GM12878 (cell line): ENCODE measurements around the gene LORICRIN. TPM values are rescaled to one million over a fixed set of nuclear protein-coding genes. Genes with fewer than 3 reads are reported as not detected.

Experiments
- ASH2L ChIP-seq: fragments of 300-600, 200-600 bp; sonication (generic); IDR thresholded peaks from 2 replicates; pipeline ENCODE4 v1.6.1; 2017; ENCODE audit warnings: low read depth, mild to moderate bottlenecking, borderline replicate concordance
- ATF7 ChIP-seq: fragments of 450-650 bp; IDR thresholded peaks from 2 replicates; pipeline ENCODE4 v1.6.1; 2016; ENCODE audit warnings: low read depth, mild to moderate bottlenecking
- BCL11A ChIP-seq: IDR thresholded peaks from 2 replicates; pipeline ENCODE4 v1.6.1; 2011; ENCODE audit warnings: low read depth, low read length
- BRCA1 ChIP-seq: IDR thresholded peaks from 2 replicates; pipeline ENCODE4 v1.6.1; 2011; ENCODE audit warnings: low read depth, low read length, improper control_type of control experiment
- CREM ChIP-seq: IDR thresholded peaks from 2 replicates; pipeline ENCODE4 v1.6.1; 2014; ENCODE audit warnings: antibody characterized with exemption, low read depth
- EED ChIP-seq: sonication (generic); IDR thresholded peaks from 2 replicates; pipeline ENCODE4 v1.6.1; 2016; ENCODE audit warnings: antibody characterized with exemption, low read depth
- HDAC2 ChIP-seq: fragments of 200-600 bp; sonication (generic); IDR thresholded peaks from 2 replicates; pipeline ENCODE4 v1.6.1; 2017
- IRF4 ChIP-seq: IDR thresholded peaks from 2 replicates; pipeline ENCODE4 v1.6.1; 2011; ENCODE audit warnings: low read depth, low read length
- MXI1 ChIP-seq: fragments of 150-350 bp; IDR thresholded peaks from 2 replicates; pipeline ENCODE4 v1.6.1; 2011; ENCODE audit warnings: low read depth, mild to moderate bottlenecking, inconsistent platforms, low read length, improper control_type of control experiment
- NFIC ChIP-seq: IDR thresholded peaks from 2 replicates; pipeline ENCODE4 v1.6.1; 2012; ENCODE audit warnings: low read depth, mild to moderate bottlenecking, inconsistent platforms, low read length, moderate library complexity
- NFYA ChIP-seq: IDR thresholded peaks from 2 replicates; pipeline ENCODE4 v1.6.1; 2011; ENCODE audit warnings: low read depth, mild to moderate bottlenecking, low read length, improper control_type of control experiment, borderline replicate concordance
- PAX8 ChIP-seq: fragments of 450-650 bp; IDR thresholded peaks from 2 replicates; pipeline ENCODE4 v1.6.1; 2017; ENCODE audit warnings: mild to moderate bottlenecking, moderate library complexity
- RFX5 ChIP-seq: IDR thresholded peaks from 2 replicates; pipeline ENCODE4 v1.6.1; 2011; ENCODE audit warnings: low read depth, low read length, improper control_type of control experiment
- RUNX3 ChIP-seq: IDR thresholded peaks from 2 replicates; pipeline ENCODE4 v1.6.1; 2012; ENCODE audit warnings: low read length, inconsistent platforms
- SMARCA5 ChIP-seq: fragments of 450-650 bp; IDR thresholded peaks from 2 replicates; pipeline ENCODE4 v1.6.1; 2017; ENCODE audit warnings: mild to moderate bottlenecking
- SPI1 ChIP-seq: IDR thresholded peaks from 2 replicates; pipeline ENCODE4 v1.6.1; 2011; ENCODE audit warnings: low read depth, mild to moderate bottlenecking, low read length, moderate library complexity, borderline replicate concordance; ENCODE audit not compliant: insufficient read depth
- SUPT20H ChIP-seq: IDR thresholded peaks from 2 replicates; pipeline ENCODE4 v1.6.1; 2011; ENCODE audit warnings: low read depth, mild to moderate bottlenecking, low read length, moderate library complexity, borderline replicate concordance; ENCODE audit not compliant: control insufficient read depth
- SUZ12 ChIP-seq: fragments of 200-600 bp; sonication (generic); IDR thresholded peaks from one replicate; pipeline ENCODE4 v1.6.1; 2018; ENCODE audit warnings: antibody characterized with exemption, mild to moderate bottlenecking; ENCODE audit not compliant: unreplicated experiment
- TARDBP ChIP-seq: IDR thresholded peaks from 2 replicates; pipeline ENCODE4 v1.6.1; 2016; ENCODE audit warnings: borderline replicate concordance
- YBX1 ChIP-seq: fragments of 450-650 bp; IDR thresholded peaks from 2 replicates; pipeline ENCODE4 v1.6.1; 2016; ENCODE audit warnings: antibody characterized with exemption
- ZNF274 ChIP-seq: IDR thresholded peaks from one replicate; pipeline ENCODE4 v1.8.0; 2011; ENCODE audit not compliant: insufficient read length, insufficient read depth
- ZNF384 ChIP-seq: IDR thresholded peaks from 2 replicates; pipeline ENCODE4 v1.6.1; 2012; ENCODE audit warnings: low read depth, mild to moderate bottlenecking, low read length, improper control_type of control experiment, borderline replicate concordance
- polyA plus RNA-seq, 11 experiments: library from polyadenylated mRNA; depleted of rRNA in 4 of 11; unstranded in 6 of 11; stranded (reverse) in 5 of 11; fragments of >200 nt; fragmentation: Nextera tagmentation in 4 of 11; fragmentation: Illumina TruSeq in 1 of 11; extraction: Ambion mirVana in 4 of 11; extraction: Trizol in 1 of 11; gene quantifications; 1 replicate in 1 of 11; 2 replicates in 10 of 11; pipeline versions ENCODE4 v1.2.1 to v1.2.3, GENCODE V29; 2011 to 2016; ENCODE audit warnings: inconsistent platforms in 2 of 11, missing spikeins in 2 of 11, low read depth in 1 of 11
- total RNA-seq, 4 experiments: library from RNA; depleted of rRNA in 3 of 4; stranded (reverse); fragments of >200 nt in 3 of 4; fragmentation: Illumina TruSeq in 1 of 4; extraction: Trizol in 1 of 4; gene quantifications; 2 replicates each; pipeline versions ENCODE4 v1.2.1 to v1.2.3, GENCODE V29; 2013 to 2021
- TF ChIP-seq, protein P1 (sequence below): fragments of 450-650 bp; IDR thresholded peaks from 2 replicates; pipeline ENCODE4 v1.6.1; 2017; ENCODE audit warnings: low read depth, mild to moderate bottlenecking, moderate library complexity
- TF ChIP-seq, protein P2 (sequence below): IDR thresholded peaks from 2 replicates; pipeline ENCODE4 v1.6.1; 2012; ENCODE audit warnings: low read depth, low read length, improper control_type of control experiment
- TF ChIP-seq, protein P3 (sequence below): fragments of 450-650 bp; IDR thresholded peaks from 2 replicates; pipeline ENCODE4 v1.6.1; 2017; ENCODE audit warnings: mild to moderate bottlenecking, low read depth, inconsistent platforms; ENCODE audit not compliant: poor library complexity, severe bottlenecking
- TF ChIP-seq, protein P4 (sequence below): fragments of 450-650 bp; formaldehyde crosslinking; IDR thresholded peaks from 2 replicates; pipeline ENCODE4 v1.5.0; 2022; ENCODE audit warnings: mild to moderate bottlenecking, missing genetic modification characterization

Gene LORICRIN
- total and polyA plus RNA-seq, 10 of the 15 experiments (the other 5 are each of a cell fraction or from before 2014, with no cell fraction given), result 0.06 to 0.37 TPM; not detected in 8

DNA sequence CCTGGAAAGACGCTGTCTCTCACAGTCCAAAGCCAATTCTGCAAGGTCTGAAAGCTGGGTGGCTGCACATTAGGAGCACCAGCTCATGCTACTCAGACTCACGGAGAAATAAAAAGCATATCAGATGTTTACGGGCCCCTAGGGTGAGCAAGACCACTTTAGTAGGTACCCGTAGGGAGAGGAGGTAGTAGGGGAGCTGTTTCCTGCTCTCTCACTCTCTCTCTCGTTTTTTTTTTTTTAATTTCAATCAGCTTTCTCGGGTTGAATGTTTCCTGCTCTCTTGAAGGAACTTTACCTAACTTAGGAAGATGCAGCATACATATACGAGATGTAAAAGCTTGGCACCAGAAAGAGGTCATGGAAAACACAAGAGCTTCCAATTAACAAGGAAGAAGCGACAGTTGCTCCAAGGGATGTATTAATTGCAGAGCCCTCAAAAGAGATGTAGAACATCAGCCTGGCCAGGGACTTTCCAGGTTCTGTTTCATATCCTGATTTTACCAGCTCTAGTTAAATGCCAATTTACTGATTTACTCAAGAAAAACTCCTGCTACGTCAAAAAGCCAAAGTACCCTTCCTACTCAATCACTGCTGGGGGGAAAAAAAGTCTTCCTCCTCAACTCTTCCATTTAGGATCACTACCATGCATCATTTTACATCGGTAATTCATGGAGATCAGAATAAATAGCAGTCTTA, 3.1 kb downstream of the LORICRIN start (continued):
- TF ChIP-seq, protein P1, sequence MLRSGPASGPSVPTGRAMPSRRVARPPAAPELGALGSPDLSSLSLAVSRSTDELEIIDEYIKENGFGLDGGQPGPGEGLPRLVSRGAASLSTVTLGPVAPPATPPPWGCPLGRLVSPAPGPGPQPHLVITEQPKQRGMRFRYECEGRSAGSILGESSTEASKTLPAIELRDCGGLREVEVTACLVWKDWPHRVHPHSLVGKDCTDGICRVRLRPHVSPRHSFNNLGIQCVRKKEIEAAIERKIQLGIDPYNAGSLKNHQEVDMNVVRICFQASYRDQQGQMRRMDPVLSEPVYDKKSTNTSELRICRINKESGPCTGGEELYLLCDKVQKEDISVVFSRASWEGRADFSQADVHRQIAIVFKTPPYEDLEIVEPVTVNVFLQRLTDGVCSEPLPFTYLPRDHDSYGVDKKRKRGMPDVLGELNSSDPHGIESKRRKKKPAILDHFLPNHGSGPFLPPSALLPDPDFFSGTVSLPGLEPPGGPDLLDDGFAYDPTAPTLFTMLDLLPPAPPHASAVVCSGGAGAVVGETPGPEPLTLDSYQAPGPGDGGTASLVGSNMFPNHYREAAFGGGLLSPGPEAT, result peak; percentile 89
- TF ChIP-seq BRCA1 (no peak), SUPT20H (no peak), BCL11A (peak; percentile 81), IRF4 (no peak), RFX5 (no peak), EED (peak; percentile 47; the same call in 1 of the 2 replicates), MXI1 (no peak), CREM (no peak), ATF7 (0 out of 2 replicates have a peak, but pooled peaks have one; percentile 10), TARDBP (no peak), RUNX3 (peak; percentile 45), SMARCA5 (no peak), ZNF274 (no peak), ZNF384 (peak; percentile 54; the same call in 1 of the 2 replicates), SPI1 (peak; percentile 95), ASH2L (no peak), NFIC (peak; percentile 61; the same call in 1 of the 2 replicates), SUZ12 (no peak), NFYA (no peak), HDAC2 (no peak), YBX1 (no peak), PAX8 (no peak)
- TF ChIP-seq, protein P2, sequence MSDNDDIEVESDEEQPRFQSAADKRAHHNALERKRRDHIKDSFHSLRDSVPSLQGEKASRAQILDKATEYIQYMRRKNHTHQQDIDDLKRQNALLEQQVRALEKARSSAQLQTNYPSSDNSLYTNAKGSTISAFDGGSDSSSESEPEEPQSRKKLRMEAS, result no peak
- TF ChIP-seq, protein P3, sequence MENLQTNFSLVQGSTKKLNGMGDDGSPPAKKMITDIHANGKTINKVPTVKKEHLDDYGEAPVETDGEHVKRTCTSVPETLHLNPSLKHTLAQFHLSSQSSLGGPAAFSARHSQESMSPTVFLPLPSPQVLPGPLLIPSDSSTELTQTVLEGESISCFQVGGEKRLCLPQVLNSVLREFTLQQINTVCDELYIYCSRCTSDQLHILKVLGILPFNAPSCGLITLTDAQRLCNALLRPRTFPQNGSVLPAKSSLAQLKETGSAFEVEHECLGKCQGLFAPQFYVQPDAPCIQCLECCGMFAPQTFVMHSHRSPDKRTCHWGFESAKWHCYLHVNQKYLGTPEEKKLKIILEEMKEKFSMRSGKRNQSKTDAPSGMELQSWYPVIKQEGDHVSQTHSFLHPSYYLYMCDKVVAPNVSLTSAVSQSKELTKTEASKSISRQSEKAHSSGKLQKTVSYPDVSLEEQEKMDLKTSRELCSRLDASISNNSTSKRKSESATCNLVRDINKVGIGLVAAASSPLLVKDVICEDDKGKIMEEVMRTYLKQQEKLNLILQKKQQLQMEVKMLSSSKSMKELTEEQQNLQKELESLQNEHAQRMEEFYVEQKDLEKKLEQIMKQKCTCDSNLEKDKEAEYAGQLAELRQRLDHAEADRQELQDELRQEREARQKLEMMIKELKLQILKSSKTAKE, result no peak
- TF ChIP-seq, protein P4, sequence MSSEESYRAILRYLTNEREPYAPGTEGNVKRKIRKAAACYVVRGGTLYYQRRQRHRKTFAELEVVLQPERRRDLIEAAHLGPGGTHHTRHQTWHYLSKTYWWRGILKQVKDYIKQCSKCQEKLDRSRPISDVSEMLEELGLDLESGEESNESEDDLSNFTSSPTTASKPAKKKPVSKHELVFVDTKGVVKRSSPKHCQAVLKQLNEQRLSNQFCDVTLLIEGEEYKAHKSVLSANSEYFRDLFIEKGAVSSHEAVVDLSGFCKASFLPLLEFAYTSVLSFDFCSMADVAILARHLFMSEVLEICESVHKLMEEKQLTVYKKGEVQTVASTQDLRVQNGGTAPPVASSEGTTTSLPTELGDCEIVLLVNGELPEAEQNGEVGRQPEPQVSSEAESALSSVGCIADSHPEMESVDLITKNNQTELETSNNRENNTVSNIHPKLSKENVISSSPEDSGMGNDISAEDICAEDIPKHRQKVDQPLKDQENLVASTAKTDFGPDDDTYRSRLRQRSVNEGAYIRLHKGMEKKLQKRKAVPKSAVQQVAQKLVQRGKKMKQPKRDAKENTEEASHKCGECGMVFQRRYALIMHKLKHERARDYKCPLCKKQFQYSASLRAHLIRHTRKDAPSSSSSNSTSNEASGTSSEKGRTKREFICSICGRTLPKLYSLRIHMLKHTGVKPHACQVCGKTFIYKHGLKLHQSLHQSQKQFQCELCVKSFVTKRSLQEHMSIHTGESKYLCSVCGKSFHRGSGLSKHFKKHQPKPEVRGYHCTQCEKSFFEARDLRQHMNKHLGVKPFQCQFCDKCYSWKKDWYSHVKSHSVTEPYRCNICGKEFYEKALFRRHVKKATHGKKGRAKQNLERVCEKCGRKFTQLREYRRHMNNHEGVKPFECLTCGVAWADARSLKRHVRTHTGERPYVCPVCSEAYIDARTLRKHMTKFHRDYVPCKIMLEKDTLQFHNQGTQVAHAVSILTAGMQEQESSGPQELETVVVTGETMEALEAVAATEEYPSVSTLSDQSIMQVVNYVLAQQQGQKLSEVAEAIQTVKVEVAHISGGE, result no peak
